ENCODE data around the gene USP15. TPM values are rescaled to one million over a fixed set of nuclear protein-coding genes. Genes with fewer than 3 reads are reported as not detected.
A peak's percentile ranks its signal among the peaks of the same experiment; 100 is the strongest.

The USP15 gene
- total and polyA plus RNA-seq, 2 donors (not counting 1 experiment from before 2014, with no cell fraction given): 116 to 182 TPM

GRCh38 chr12:62267480-62267879 lies 7.3 kb downstream of the USP15 start:
- Mint-ChIP-seq H3K27me3 (no peaks in the 10 kb centered on the region), H3K4me3 (peak overlapping the region; percentile 6), H3K27ac (peak overlapping the region; percentile 17), H3K4me1 (peaks cover 80% of the 10 kb centered on the region), H3K9me3 (ENCODE audit: insufficient read depth) (no peaks in the 10 kb centered on the region)
- H3K27me3 ChIP-seq (replicated peaks in 1 of 4; ENCODE audit: control extremely low read depth in 1 of 4, control insufficient read depth in 3 of 4, insufficient read depth in 4 of 4, low read length in 3 of 4): no peaks in the 10 kb centered on the region
- no peaks in the 10 kb centered on the region for H3K9me3 ChIP-seq (ENCODE audit: control extremely low read depth in 1 of 3, control insufficient read depth in 2 of 3, insufficient read depth in 1 of 3, low read length in 2 of 3)
- no CpG with 5 or more reads among the region's 1 CpG for WGBS (ENCODE audit: insufficient coverage)
- H2AFZ ChIP-seq (ENCODE audit: insufficient read depth, low read depth, low read length, poor library complexity, severe bottlenecking): no peak overlapping the region
- CTCF ChIA-PET: no interaction called here
- intact Hi-C loops (cut with micrococcal nuclease): loop anchor here (2.0 to 10.0 kb wide), 2 partner anchors 19 to 87 kb away; no protein-coding TSS in a partner anchor
- peaks cover 51% of the 10 kb centered on the region for H4K20me1 ChIP-seq (ENCODE audit: control insufficient read depth, insufficient read depth, low read length, poor library complexity, severe bottlenecking)
- H3K9ac ChIP-seq (ENCODE audit: low read length): no peak overlapping the region
- no peak overlapping the region for H3K4me3 ChIP-seq (ENCODE audit: control extremely low read depth in 1 of 5, extremely low read depth in 1 of 5, insufficient read depth in 1 of 5, low read depth in 2 of 5, low read length in 4 of 5)
- DNase-seq (peak; percentile 30), ATAC-seq (ENCODE audit: low read depth) (peak; percentile 42)
- H3K79me2 ChIP-seq (ENCODE audit: control insufficient read depth, insufficient read depth, low read length): peaks cover 100% of the 10 kb centered on the region
- no peaks in the 10 kb centered on the region for H3K36me3 ChIP-seq (replicated peaks in 1 of 2; ENCODE audit: control extremely low read depth in 1 of 2, control insufficient read depth in 1 of 2, extremely low read depth in 1 of 2, insufficient read depth in 2 of 2, low read length in 1 of 2)
- peak overlapping the region in 1 of 2 donors; percentile 63 for H3K27ac ChIP-seq (ENCODE audit: low read length in 2 of 2)
- no peak for TF ChIP-seq CTCF (IDR thresholded peaks at IDR 0.05)
- TF ChIP-seq EZH2 (IDR thresholded peaks at IDR 0.05; ENCODE audit: borderline replicate concordance, insufficient read depth, low read depth, low read length, poor library complexity, severe bottlenecking): no peak
- POLR2A ChIA-PET: no interaction called here
- H3K4me2 ChIP-seq (replicated peaks; ENCODE audit: low read depth, low read length, poor library complexity, severe bottlenecking): peak overlapping the region; percentile 43
- H3K4me1 ChIP-seq (ENCODE audit: control insufficient read depth in 2 of 2, insufficient read depth in 2 of 2, low read length in 2 of 2): peaks cover 33 to 83% of the 10 kb centered on the region in 2 donors

- TF ChIP-seq EZH2 (IDR thresholded peaks at IDR 0.05; ENCODE audit: borderline replicate concordance, insufficient read depth, low read depth, low read length, poor library complexity, severe bottlenecking): no peak
- no peak for TF ChIP-seq CTCF (IDR thresholded peaks at IDR 0.05)
- DNase-seq: no peak
- ChIA-PET CTCF (no interaction called here), POLR2A (no interaction called here)
- intact Hi-C loops (cut with micrococcal nuclease): loop anchor here (10.0 kb wide), 1 partner anchor 86 kb away; no protein-coding TSS in a partner anchor
- Histone ChIP-seq H3K4me2 (replicated peaks; ENCODE audit: low read depth, low read length, poor library complexity, severe bottlenecking) (no peak overlapping the region), H3K4me1 (ENCODE audit: control insufficient read depth in 2 of 2, insufficient read depth in 2 of 2, low read length in 2 of 2) (peaks cover 32 to 82% of the 10 kb centered on the region in 2 donors), H3K27ac (ENCODE audit: low read length in 2 of 2) (peak overlapping the region in 1 of 2 donors; percentile 63), H4K20me1 (ENCODE audit: control insufficient read depth, insufficient read depth, low read length, poor library complexity, severe bottlenecking) (peaks cover 66% of the 10 kb centered on the region), H2AFZ (ENCODE audit: insufficient read depth, low read depth, low read length, poor library complexity, severe bottlenecking) (no peak overlapping the region), H3K4me3 (ENCODE audit: control extremely low read depth in 1 of 5, extremely low read depth in 1 of 5, insufficient read depth in 1 of 5, low read depth in 2 of 5, low read length in 4 of 5) (no peak overlapping the region), H3K79me2 (ENCODE audit: control insufficient read depth, insufficient read depth, low read length) (peaks cover 100% of the 10 kb centered on the region), H3K36me3 (replicated peaks in 1 of 2; ENCODE audit: control extremely low read depth in 1 of 2, control insufficient read depth in 1 of 2, extremely low read depth in 1 of 2, insufficient read depth in 2 of 2, low read length in 1 of 2) (no peaks in the 10 kb centered on the region), H3K9me3 (ENCODE audit: control extremely low read depth in 1 of 3, control insufficient read depth in 2 of 3, insufficient read depth in 1 of 3, low read length in 2 of 3) (no peaks in the 10 kb centered on the region), H3K9ac (ENCODE audit: low read length) (no peak overlapping the region), H3K27me3 (replicated peaks in 1 of 4; ENCODE audit: control extremely low read depth in 1 of 4, control insufficient read depth in 3 of 4, insufficient read depth in 4 of 4, low read length in 3 of 4) (no peaks in the 10 kb centered on the region)
- H3K9me3 Mint-ChIP-seq (ENCODE audit: insufficient read depth): no peaks in the 10 kb centered on the region
- H3K4me1 Mint-ChIP-seq: peaks cover 80% of the 10 kb centered on the region
- ATAC-seq (ENCODE audit: low read depth): no peak
- H3K27me3 Mint-ChIP-seq: no peaks in the 10 kb centered on the region
- H3K4me3 Mint-ChIP-seq: no peak overlapping the region
- no peak overlapping the region for H3K27ac Mint-ChIP-seq
- WGBS (ENCODE audit: insufficient coverage): no CpG with 5 or more reads among the region's 3 CpGs
Observed at GRCh38 chr12:62268956-62269355, 8.8 kb downstream of the USP15 start.
